ENCODE results near the gene HLA-DMB.

GRCh38 chr6:32885698-32886286 lies 55.0 kb downstream of the HLA-DMB start:
- TF ChIP-seq CTCF (IDR thresholded peaks at IDR 0.05; ENCODE audit: low read depth, low read length, missing input control) (peak; percentile 59), REST (IDR thresholded peaks at IDR 0.05) (no peak), ATF3 (IDR thresholded peaks at IDR 0.05) (no peak), YY1 (IDR thresholded peaks at IDR 0.05) (no peak), SP1 (IDR thresholded peaks at IDR 0.05) (no peak), RAD21 (IDR thresholded peaks at IDR 0.05) (peak; percentile 84 to 88), TAF1 (conservative IDR thresholded peaks at IDR 0.05) (no peak), HNF4G (IDR thresholded peaks at IDR 0.05) (no peak), RXRA (IDR thresholded peaks at IDR 0.05) (no peak), JUND (IDR thresholded peaks at IDR 0.05) (no peak), GABPA (IDR thresholded peaks at IDR 0.05 in 1 of 2, conservative IDR thresholded peaks at IDR 0.05 in 1 of 2) (no peak), HNF4A (conservative IDR thresholded peaks at IDR 0.05) (no peak), EGR1 (IDR thresholded peaks at IDR 0.05; ENCODE audit: low read depth in 2 of 2) (no peak), FOXA2 (IDR thresholded peaks at IDR 0.05) (no peak)

All from liver (tissue), 3 donors.